Activated CD4-positive, alpha-beta T cell treated with anti-CD3 and anti-CD28 coated beads for 36 hours (primary cell): ENCODE measurements around the gene C3orf18. TPM values are rescaled to one million over a fixed set of nuclear protein-coding genes. Genes with fewer than 3 reads are reported as not detected.

Source experiments
- ATAC-seq: fragments of 200-7000 bp; cut with Tn5 transposase; one replicate; pipeline ENCODE4 v1.10.0; 2021; ENCODE audit warnings: mild to moderate bottlenecking, moderate library complexity
- CTCF ChIA-PET: fragments of 350-600 bp; sonication (Branson Sonifier 250); formaldehyde crosslinking; loops from one replicate; lab custom pipeline; 2021; ENCODE audit warnings: antibody characterized with exemption; lab: Charles Lee
- POLR2A ChIA-PET: fragments of 350-600 bp; sonication (Branson Sonifier 250); formaldehyde crosslinking; loops from one replicate; lab custom pipeline; 2021; ENCODE audit warnings: antibody characterized with exemption, inconsistent platforms; lab: Charles Lee
- DNase-seq: peaks from one replicate; pipeline ENCODE4 v3.0.0-alpha.2; 2020
- H3K27ac Mint-ChIP-seq: one replicate; pipeline ENCODE4 v1.8.0; 2021; ENCODE audit warnings: mixed read lengths
- H3K27me3 Mint-ChIP-seq: one replicate; pipeline ENCODE4 v1.8.0; 2021; ENCODE audit warnings: mixed read lengths
- H3K36me3 Mint-ChIP-seq: one replicate; pipeline ENCODE4 v1.8.0; 2021; ENCODE audit warnings: low read depth, mixed read lengths
- H3K4me1 Mint-ChIP-seq: one replicate; pipeline ENCODE4 v1.8.0; 2021; ENCODE audit warnings: mixed read lengths
- H3K4me3 Mint-ChIP-seq: one replicate; pipeline ENCODE4 v1.8.0; 2021; ENCODE audit warnings: mild to moderate bottlenecking, moderate library complexity, mixed read lengths
- H3K9me3 Mint-ChIP-seq: one replicate; pipeline ENCODE4 v1.8.0; 2021; ENCODE audit warnings: low read depth, mixed read lengths
- intact Hi-C, 2 experiments: fragments of 100-400 bp; cut with DNase I in 1 of 2; cut with micrococcal nuclease in 1 of 2; formaldehyde crosslinking; loops; one replicate each; pipeline versions ENCODE4 v1.14.2 to v1.15.1; 2022 to 2024; cut with DNase I, micrococcal nuclease
- total RNA-seq, 2 experiments: library from RNA; stranded (reverse); gene quantifications; one replicate each; pipeline ENCODE4 v1.2.3, GENCODE V29; 2021

Gene C3orf18
- total RNA-seq, 2 experiments from 2014 or later: 31.7 to 31.9 TPM

- CTCF ChIA-PET: interaction anchor here (0.7 to 25.3 kb wide), 4 partner anchors 9 to 30 kb away, joined by 3 to 647 read pairs (median 216); partner anchors contain the start of genes C3orf18, CISH, HEMK1 and MAPKAPK3
- ATAC-seq (no peak), DNase-seq (peak; percentile 49)
- Mint-ChIP-seq H3K27ac (peak overlapping the region; percentile 100), H3K4me1 (peaks cover 71% of the 10 kb centered on the region), H3K4me3 (peak overlapping the region; percentile 96), H3K36me3 (peaks cover 84% of the 10 kb centered on the region), H3K27me3 (no peaks in the 10 kb centered on the region), H3K9me3 (no peaks in the 10 kb centered on the region)
- intact Hi-C loops: no loop called here
- POLR2A ChIA-PET: interaction anchor here (0.5 to 9.4 kb wide), 5 partner anchors 10 to 1682 kb away, joined by 3 to 585 read pairs (median 3); partner anchors contain the start of genes C3orf18 and HEMK1
Measured at GRCh38 chr3:50604628-50605588, 37.4 kb upstream of the C3orf18 start.

- DNase-seq: no peak
- ATAC-seq: no peak
- H3K27me3 Mint-ChIP-seq: no peaks in the 10 kb centered on the region
- ChIA-PET POLR2A (interaction anchor here (1.0 to 9.4 kb wide), 4 partner anchors 7 to 32 kb away, joined by 3 to 585 read pairs (median 196); partner anchors contain the start of genes C3orf18, CISH and HEMK1), CTCF (interaction anchor here (6.0 to 25.3 kb wide), 3 partner anchors 10 to 30 kb away, joined by 92 to 647 read pairs (median 339); partner anchors contain the start of genes C3orf18, CISH, HEMK1 and MAPKAPK3)
- peak overlapping the region; percentile 100 for H3K27ac Mint-ChIP-seq
- H3K4me3 Mint-ChIP-seq: peak overlapping the region; percentile 96
- intact Hi-C loops: no loop called here
- peaks cover 76% of the 10 kb centered on the region for H3K4me1 Mint-ChIP-seq
- H3K36me3 Mint-ChIP-seq: peaks cover 82% of the 10 kb centered on the region
- no peaks in the 10 kb centered on the region for H3K9me3 Mint-ChIP-seq
Measured at GRCh38 chr3:50604110-50604621, 36.6 kb upstream of the C3orf18 start.

- Mint-ChIP-seq H3K36me3 (peaks cover 77% of the 10 kb centered on the region), H3K27ac (peak overlapping the region; percentile 100), H3K4me3 (peak overlapping the region; percentile 96), H3K4me1 (peaks cover 80% of the 10 kb centered on the region), H3K27me3 (no peaks in the 10 kb centered on the region), H3K9me3 (no peaks in the 10 kb centered on the region)
- DNase-seq: peak; percentile 46
- intact Hi-C loops: no loop called here
- no peak for ATAC-seq
- ChIA-PET CTCF (interaction anchor here (6.0 to 25.3 kb wide), 3 partner anchors 10 to 29 kb away, joined by 92 to 647 read pairs (median 339); partner anchors contain the start of genes C3orf18, CISH, HEMK1 and MAPKAPK3), POLR2A (interaction anchor here (2.6 to 9.4 kb wide), 4 partner anchors 8 to 32 kb away, joined by 22 to 585 read pairs (median 196); partner anchors contain the start of genes C3orf18, CISH, HEMK1 and MAPKAPK3)
Measured at GRCh38 chr3:50603261-50604109, 35.9 kb upstream of the C3orf18 start.

- intact Hi-C loops: loop anchor here in 1 of 2 experiments (1.0 kb wide), 1 partner anchor 10 kb away; no protein-coding TSS in a partner anchor
- H3K4me3 Mint-ChIP-seq: peak overlapping the region; percentile 96
- ChIA-PET CTCF (interaction anchor here (0.6 to 25.3 kb wide), 4 partner anchors 11 to 65 kb away, joined by 4 to 647 read pairs (median 216); partner anchors contain the start of genes C3orf18, CISH, HEMK1 and MAPKAPK3), POLR2A (interaction anchor here (0.5 to 9.4 kb wide), 7 partner anchors 9 to 271 kb away, joined by 3 to 585 read pairs (median 22); partner anchors contain the start of genes C3orf18, CISH, HEMK1 and MAPKAPK3)
- H3K27ac Mint-ChIP-seq: peak overlapping the region; percentile 100
- H3K4me1 Mint-ChIP-seq: peaks cover 87% of the 10 kb centered on the region
- no peaks in the 10 kb centered on the region for H3K9me3 Mint-ChIP-seq
- DNase-seq: no peak
- H3K36me3 Mint-ChIP-seq: peaks cover 75% of the 10 kb centered on the region
- no peak for ATAC-seq
- no peaks in the 10 kb centered on the region for H3K27me3 Mint-ChIP-seq
Measured at GRCh38 chr3:50602595-50603191, 35.1 kb upstream of the C3orf18 start.

- POLR2A ChIA-PET: interaction anchor here (0.6 to 9.4 kb wide), 10 partner anchors 10 to 898 kb away, joined by 3 to 585 read pairs (median 6); partner anchors contain the start of genes C3orf18, CISH, DCAF1 and HEMK1
- ATAC-seq (peak; percentile 55), DNase-seq (peak; percentile 96)
- Mint-ChIP-seq H3K4me3 (peak overlapping the region; percentile 96), H3K4me1 (peaks cover 83% of the 10 kb centered on the region), H3K36me3 (peaks cover 63% of the 10 kb centered on the region), H3K27ac (peak overlapping the region; percentile 100), H3K27me3 (no peaks in the 10 kb centered on the region), H3K9me3 (no peaks in the 10 kb centered on the region)
- intact Hi-C loops: loop anchor here (1.0 kb wide), 4 partner anchors 11 to 32 kb away; partner anchors contain the start of gene HEMK1 (in 1 of the 2)
- CTCF ChIA-PET: interaction anchor here (0.9 to 25.3 kb wide), 5 partner anchors 9 to 51 kb away, joined by 3 to 647 read pairs (median 92); partner anchors contain the start of genes C3orf18, CISH, HEMK1 and MAPKAPK3
Measured at GRCh38 chr3:50600841-50601591, 33.5 kb upstream of the C3orf18 start.

- peak overlapping the region; percentile 96 for H3K4me3 Mint-ChIP-seq
- ChIA-PET CTCF (interaction anchor here (6.0 to 25.3 kb wide), 3 partner anchors 10 to 26 kb away, joined by 92 to 647 read pairs (median 339); partner anchors contain the start of genes C3orf18, CISH, HEMK1 and MAPKAPK3), POLR2A (interaction anchor here (1.0 to 9.4 kb wide), 4 partner anchors 11 to 899 kb away, joined by 5 to 585 read pairs (median 196); partner anchors contain the start of genes C3orf18, CISH, DCAF1 and HEMK1)
- H3K27me3 Mint-ChIP-seq: no peaks in the 10 kb centered on the region
- peaks cover 81% of the 10 kb centered on the region for H3K4me1 Mint-ChIP-seq
- H3K27ac Mint-ChIP-seq: peak overlapping the region; percentile 100
- no peaks in the 10 kb centered on the region for H3K9me3 Mint-ChIP-seq
- ATAC-seq (no peak), DNase-seq (no peak)
- peaks cover 59% of the 10 kb centered on the region for H3K36me3 Mint-ChIP-seq
- intact Hi-C loops: no loop called here
Measured at GRCh38 chr3:50600141-50600753, 32.7 kb upstream of the C3orf18 start.

- Mint-ChIP-seq H3K4me1 (peaks cover 80% of the 10 kb centered on the region), H3K9me3 (no peaks in the 10 kb centered on the region), H3K4me3 (peak overlapping the region; percentile 96), H3K27ac (peak overlapping the region; percentile 100), H3K36me3 (peaks cover 59% of the 10 kb centered on the region), H3K27me3 (no peaks in the 10 kb centered on the region)
- intact Hi-C loops: no loop called here
- DNase-seq: no peak
- no peak for ATAC-seq
- CTCF ChIA-PET: interaction anchor here (6.0 to 25.3 kb wide), 3 partner anchors 10 to 25 kb away, joined by 92 to 647 read pairs (median 339); partner anchors contain the start of genes C3orf18, CISH, HEMK1 and MAPKAPK3
- POLR2A ChIA-PET: interaction anchor here (4.2 to 9.4 kb wide), 3 partner anchors 11 to 28 kb away, joined by 180 to 585 read pairs (median 213); partner anchors contain the start of genes C3orf18, CISH and HEMK1
Measured at GRCh38 chr3:50599716-50600118, 32.2 kb upstream of the C3orf18 start.

- Mint-ChIP-seq H3K27me3 (no peaks in the 10 kb centered on the region), H3K4me3 (peak overlapping the region; percentile 96), H3K9me3 (no peaks in the 10 kb centered on the region), H3K4me1 (peaks cover 80% of the 10 kb centered on the region), H3K27ac (peak overlapping the region; percentile 100), H3K36me3 (peaks cover 59% of the 10 kb centered on the region)
- intact Hi-C loops: no loop called here
- POLR2A ChIA-PET: interaction anchor here (1.3 to 9.4 kb wide), 3 partner anchors 10 to 27 kb away, joined by 12 to 585 read pairs (median 213); partner anchors contain the start of genes C3orf18, CISH and HEMK1
- CTCF ChIA-PET: interaction anchor here (6.0 to 25.3 kb wide), 3 partner anchors 9 to 25 kb away, joined by 92 to 647 read pairs (median 339); partner anchors contain the start of genes C3orf18, CISH, HEMK1 and MAPKAPK3
- ATAC-seq (no peak), DNase-seq (no peak)
Measured at GRCh38 chr3:50599115-50599715, 31.7 kb upstream of the C3orf18 start.
